Fibroblast of pulmonary artery (primary cell): ENCODE measurements around the gene DGKB.
A peak's percentile ranks its signal among the peaks of the same experiment; 100 is the strongest.

Experiments used
- DNase-seq: peaks from one replicate; pipeline ENCODE4 v3.0.0-alpha.2; 2010; ENCODE audit warnings: low read depth
- H3K4me3 ChIP-seq: replicated peaks from 2 replicates; pipeline ENCODE4 v1.5.1; 2011; ENCODE audit warnings: low read depth, mild to moderate bottlenecking, control low read depth, low read length, moderate library complexity
- TF ChIP-seq, protein P1 (sequence below): IDR thresholded peaks from 2 replicates; pipeline ENCODE4 v1.5.1; 2011; ENCODE audit warnings: mild to moderate bottlenecking, control low read depth, low read length, inconsistent platforms; ENCODE audit errors: missing control alignments

Gene DGKB

GRCh38 chr7:14258441-14258840 is 644.1 kb downstream of the DGKB start:
- TF ChIP-seq, protein P1, sequence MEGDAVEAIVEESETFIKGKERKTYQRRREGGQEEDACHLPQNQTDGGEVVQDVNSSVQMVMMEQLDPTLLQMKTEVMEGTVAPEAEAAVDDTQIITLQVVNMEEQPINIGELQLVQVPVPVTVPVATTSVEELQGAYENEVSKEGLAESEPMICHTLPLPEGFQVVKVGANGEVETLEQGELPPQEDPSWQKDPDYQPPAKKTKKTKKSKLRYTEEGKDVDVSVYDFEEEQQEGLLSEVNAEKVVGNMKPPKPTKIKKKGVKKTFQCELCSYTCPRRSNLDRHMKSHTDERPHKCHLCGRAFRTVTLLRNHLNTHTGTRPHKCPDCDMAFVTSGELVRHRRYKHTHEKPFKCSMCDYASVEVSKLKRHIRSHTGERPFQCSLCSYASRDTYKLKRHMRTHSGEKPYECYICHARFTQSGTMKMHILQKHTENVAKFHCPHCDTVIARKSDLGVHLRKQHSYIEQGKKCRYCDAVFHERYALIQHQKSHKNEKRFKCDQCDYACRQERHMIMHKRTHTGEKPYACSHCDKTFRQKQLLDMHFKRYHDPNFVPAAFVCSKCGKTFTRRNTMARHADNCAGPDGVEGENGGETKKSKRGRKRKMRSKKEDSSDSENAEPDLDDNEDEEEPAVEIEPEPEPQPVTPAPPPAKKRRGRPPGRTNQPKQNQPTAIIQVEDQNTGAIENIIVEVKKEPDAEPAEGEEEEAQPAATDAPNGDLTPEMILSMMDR: no peak
- H3K4me3 ChIP-seq: no peak overlapping the region
- no peak for DNase-seq

DNA sequence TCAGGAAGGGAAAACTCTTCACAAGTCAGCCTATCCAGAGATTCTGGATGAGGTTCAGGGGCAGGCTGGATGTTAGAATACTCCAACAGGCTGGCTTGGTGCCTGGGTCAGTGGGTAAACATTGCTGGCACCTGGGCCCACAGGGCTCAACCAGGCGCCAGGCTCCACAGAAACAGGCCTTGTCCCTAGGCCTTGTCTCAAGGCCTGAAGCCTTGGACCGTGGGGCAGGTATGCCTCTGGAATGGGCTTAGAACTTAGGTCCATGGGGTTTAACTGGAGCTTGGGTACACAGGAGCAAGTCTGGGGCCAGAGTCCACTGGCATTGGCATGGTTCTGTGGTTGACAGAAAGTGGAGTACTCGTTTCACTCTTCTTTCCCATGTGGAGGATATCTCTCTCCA is 650.1 kb downstream of the DGKB start:
- TF ChIP-seq, protein P1: no peak
- DNase-seq: no peak
- no peak overlapping the region for H3K4me3 ChIP-seq

GRCh38 chr7:14242175-14242574 is 660.4 kb downstream of the DGKB start:
- TF ChIP-seq, protein P1: no peak
- no peak overlapping the region for H3K4me3 ChIP-seq
- DNase-seq: no peak

- TF ChIP-seq, protein P1: no peak
- no peak for DNase-seq
- no peak overlapping the region for H3K4me3 ChIP-seq
Measured at GRCh38 chr7:14236834-14237233, 665.7 kb downstream of the DGKB start.

- TF ChIP-seq, protein P1: no peak
- DNase-seq: no peak
- H3K4me3 ChIP-seq: no peak overlapping the region
Measured at GRCh38 chr7:14235056-14235455, 667.5 kb downstream of the DGKB start.

DNA sequence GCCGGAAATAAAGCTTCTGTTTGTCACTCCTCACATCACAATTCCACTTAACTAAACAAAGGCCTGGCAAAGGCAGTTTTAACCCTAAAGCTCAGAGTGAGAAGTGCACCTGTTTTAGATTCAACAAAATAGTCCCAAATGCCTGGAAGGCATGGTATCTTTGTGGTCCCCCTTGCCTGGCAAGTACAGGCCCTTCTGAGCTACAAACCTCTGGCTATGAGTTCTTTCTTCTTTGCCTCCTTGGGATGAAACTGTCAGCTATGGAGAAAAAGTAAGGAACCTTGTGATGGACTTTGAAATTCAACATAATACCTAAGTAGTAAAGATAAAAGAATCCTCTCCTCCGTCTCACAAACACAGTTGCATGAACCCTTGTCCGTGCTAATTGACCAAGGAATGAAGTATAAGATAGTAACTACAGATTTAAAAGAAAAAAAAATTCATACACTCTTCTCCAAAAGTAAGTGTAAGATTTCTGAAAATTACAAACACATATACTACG is 668.6 kb downstream of the DGKB start:
- TF ChIP-seq, protein P1: no peak
- DNase-seq: no peak
- no peak overlapping the region for H3K4me3 ChIP-seq

- peak; percentile 17 for DNase-seq
- H3K4me3 ChIP-seq: no peak overlapping the region
- TF ChIP-seq, protein P1: no peak
Measured at GRCh38 chr7:14233076-14233867, 669.3 kb downstream of the DGKB start.
